GM18502 (cell line): ENCODE measurements around the gene TBCC.
A peak's percentile ranks its signal among the peaks of the same experiment; 100 is the strongest.
"Not testable (repeated sequence)": the region's sequence is repeated elsewhere in the genome, so short reads cannot be mapped to it uniquely, and the experiment has no call there.

Experiments
- ATAC-seq: cut with Tn5 transposase; IDR thresholded peaks from one replicate; pipeline ENCODE4 v1.9.1; 2021; ENCODE audit warnings: mild to moderate bottlenecking; ENCODE audit not compliant: unreplicated experiment, poor library complexity

TBCC gene

GRCh38 chr6:42742116-42742894 is 3.6 kb downstream of the TBCC start:
- no peak for ATAC-seq

DNA sequence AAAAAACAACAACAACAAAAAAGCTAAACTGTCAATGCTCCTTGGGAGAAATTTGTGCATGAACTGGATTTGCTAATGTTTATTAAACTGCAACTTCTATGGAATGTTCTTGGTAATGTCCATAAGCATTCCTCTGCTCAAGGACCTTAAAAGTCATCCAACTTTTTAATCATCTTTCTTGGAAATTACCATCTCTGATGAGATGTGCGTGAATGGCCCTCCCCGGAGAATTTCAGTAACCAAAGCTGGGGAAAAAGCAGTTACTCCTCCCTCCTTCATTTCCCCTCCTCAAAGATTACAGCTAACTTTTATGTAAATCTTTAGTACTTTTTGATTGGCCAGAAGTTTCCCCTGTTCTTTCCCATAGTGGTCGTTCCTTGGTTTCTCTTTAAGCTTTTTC is 5.2 kb downstream of the TBCC start:
- no peak for ATAC-seq

DNA sequence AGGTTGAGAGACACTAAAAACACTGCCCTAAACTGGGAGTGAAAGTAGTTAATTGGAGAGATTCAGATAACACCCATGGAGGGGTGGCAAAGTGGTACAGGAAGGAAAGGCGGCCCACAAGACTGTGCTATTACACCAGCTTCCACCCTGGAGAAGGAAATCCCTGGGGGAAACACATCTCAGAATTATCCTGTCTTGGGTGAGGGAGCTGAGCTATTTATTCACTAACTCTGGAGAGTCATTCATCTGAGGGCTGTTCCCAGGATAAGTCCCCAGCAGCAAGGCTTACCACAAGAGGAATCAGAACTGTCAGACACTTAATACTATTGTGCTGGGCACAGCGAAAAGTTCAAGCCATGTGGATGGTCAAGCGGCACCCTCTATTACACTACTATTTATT is 9.9 kb downstream of the TBCC start:
- no peak for ATAC-seq

- not testable (repeated sequence) for ATAC-seq
Observed at GRCh38 chr6:42733867-42734481, 11.9 kb downstream of the TBCC start.

DNA sequence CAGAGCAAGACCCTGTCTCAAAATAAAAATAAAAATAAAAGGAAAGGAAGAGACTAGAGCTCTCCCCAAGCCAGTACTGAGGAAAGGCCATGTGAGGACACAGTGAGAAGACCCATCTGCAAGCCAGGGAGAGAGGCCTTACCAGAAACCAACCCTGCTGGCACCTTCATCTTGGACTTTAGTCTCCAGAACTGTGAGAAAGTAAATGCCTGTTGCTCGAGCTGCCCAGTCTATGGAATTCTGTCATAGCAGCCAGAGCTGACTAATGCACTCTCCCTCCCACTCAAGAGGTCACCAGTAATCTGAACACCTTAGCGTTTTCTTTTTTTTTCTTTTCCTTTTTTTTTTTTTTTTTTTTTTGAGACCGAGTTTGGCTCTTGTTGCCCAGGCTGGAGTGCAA is 16.2 kb downstream of the TBCC start:
- no peak for ATAC-seq

- no peak for ATAC-seq
Observed at GRCh38 chr6:42727627-42728026, 18.3 kb downstream of the TBCC start.

- ATAC-seq, result no peak
Observed at GRCh38 chr6:42727087-42727611, 18.8 kb downstream of the TBCC start.

DNA sequence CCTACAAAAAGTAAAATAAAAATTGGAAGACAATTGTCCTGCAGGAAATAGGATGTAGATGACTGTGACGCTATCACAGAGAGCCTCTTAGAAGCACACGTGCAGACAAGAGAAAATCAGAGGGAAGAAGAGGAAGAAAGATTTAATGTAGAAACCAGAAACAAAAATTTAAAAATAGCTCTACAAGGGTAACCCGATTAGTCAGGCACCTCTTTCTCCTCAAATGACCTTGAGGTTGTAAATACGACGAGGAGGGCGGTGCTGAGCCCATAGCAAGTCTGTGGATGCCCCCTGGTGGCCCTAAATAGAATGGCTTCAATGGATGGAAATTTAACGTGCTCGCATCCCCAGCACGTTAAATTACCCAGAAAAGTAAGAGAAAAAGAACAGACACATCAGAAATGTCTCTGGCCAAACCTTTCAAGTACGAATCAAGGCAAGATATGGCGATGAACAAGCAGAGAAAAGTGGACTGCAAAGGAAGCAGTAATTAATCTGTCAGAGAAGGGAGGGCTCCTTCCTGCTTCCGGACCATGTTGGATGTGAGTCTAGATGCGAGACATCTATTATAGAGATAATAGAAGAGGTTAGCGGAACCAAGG is 19.3 kb downstream of the TBCC start:
- peak; percentile 64 for ATAC-seq

GRCh38 chr6:42726026-42726425 is 19.9 kb downstream of the TBCC start:
- ATAC-seq, result no peak

GRCh38 chr6:42724825-42725224 is 21.1 kb downstream of the TBCC start:
- ATAC-seq, result no peak

DNA sequence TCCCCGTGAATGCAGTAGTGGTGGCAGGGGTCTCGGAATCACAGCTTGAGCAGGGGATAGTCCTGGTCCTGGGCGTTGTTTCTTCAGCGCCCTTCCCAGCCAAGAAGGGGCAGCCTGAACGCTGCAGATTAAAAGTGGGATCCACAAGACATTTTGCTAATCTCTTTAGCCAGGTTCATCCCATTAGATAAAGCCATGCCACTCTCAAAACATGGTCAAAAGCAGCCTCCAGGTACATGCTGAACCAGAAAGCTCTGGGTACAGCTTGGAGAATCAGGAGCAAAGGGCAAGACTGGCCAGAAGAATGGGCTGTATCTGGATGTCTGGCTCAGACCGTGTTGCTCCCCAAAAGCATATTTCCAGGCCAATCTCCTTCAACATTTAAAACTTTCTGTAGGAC is 23.4 kb downstream of the TBCC start, which contains the start of gene PRPH2:
Gene PRPH2, minus strand, starts transcription at position 101 of the 400 bp plus-strand sequence. CDS start 263 bp downstream, outside the sequence.
- no peak for ATAC-seq

- ATAC-seq, result no peak
Observed at GRCh38 chr6:42720739-42721138, 25.2 kb downstream of the TBCC start.

- ATAC-seq, result no peak
Observed at GRCh38 chr6:42715871-42716270, 30.0 kb downstream of the TBCC start.

DNA sequence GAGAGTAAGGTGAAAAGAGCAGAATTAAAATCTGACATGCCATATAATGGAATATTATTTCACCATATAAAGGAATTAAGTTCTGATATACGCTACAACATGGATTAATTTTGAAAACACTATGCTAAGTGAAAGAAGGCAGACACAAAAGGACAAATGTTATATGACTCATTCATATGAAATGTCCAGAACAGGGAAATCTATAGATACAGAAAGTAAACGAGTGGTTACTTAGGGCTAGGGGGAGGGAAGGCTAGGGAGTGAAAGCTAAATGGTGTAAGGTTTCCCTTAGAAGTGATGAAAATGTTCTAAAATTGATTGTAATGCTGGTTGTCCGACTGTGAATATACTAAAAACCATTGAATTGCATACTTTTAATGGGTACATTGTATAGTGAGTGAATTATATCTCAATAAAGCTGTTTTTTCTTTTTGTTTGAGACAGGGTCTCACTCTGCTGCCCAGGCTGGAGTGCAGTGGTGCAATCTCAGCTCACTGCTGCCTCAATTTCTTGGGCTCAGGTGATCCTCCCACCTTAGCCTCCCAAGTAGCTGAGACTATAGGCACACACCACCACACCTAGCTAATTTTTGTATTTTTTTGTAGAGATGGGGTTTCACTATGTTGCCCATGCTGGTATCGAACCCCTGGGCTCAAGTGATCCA is 31.7 kb downstream of the TBCC start:
- ATAC-seq, result no peak

DNA sequence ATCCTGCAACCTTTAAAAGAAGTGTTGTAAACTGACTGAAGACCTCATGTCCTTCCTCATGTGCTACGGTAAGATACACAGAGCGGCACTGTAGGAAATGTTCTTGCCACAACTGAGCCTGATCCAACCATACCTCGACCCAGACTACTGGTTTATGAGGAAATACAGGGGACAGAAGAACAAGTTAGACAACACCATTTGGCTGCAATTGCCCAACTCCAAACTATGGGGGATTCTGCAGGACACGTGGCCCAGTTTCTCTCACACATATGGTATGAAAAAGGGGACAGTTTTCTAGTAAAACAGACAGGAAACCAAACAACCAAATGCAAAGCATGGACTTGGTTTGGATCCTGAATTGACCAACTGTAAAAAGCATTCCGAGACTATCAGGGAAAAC is 34.0 kb downstream of the TBCC start:
- no peak for ATAC-seq

DNA sequence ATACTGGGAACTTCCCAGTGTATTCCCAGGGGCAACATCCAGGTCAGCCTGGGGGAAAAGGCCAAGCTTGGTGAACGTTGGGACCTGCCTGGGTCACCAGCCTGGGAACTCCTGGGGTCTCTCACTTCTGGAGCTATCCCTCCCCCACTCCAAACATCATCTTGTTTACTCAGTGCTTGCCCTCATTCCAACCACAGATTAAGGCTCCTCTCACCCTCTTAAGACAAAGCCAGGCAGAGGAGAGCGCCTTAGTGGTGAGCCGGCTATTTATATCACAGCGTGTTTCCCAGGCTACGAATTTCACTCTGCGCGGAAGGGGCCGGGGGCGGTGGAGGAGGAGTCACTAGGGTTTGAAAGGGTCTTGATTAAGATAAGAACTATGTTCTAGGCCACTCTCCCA is 35.6 kb downstream of the TBCC start:
- ATAC-seq, result no peak

DNA sequence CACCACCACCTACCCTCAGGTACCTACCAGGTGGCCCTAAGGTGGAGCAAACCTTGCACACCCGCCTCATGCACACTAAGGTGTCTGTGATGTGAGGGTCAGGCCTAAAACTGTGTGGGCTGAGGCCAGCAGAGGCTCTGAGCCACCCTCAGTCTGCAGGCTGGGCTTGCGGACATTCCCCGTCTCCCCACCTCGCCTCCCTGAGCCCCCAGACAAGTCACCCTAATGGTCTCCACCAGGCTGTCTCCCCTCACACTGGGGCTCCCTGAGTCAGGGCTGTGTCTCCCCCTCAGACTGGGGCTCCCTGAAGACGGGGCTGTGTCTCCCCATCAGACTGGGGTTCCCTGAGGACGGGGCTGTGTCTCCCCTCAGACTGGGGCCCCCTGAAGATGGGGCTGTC is 36.0 kb downstream of the TBCC start:
- ATAC-seq, result no peak

- no peak for ATAC-seq
Observed at GRCh38 chr6:42708096-42708495, 37.8 kb downstream of the TBCC start.

- ATAC-seq, result no peak
Observed at GRCh38 chr6:42707595-42707994, 38.3 kb downstream of the TBCC start.

DNA sequence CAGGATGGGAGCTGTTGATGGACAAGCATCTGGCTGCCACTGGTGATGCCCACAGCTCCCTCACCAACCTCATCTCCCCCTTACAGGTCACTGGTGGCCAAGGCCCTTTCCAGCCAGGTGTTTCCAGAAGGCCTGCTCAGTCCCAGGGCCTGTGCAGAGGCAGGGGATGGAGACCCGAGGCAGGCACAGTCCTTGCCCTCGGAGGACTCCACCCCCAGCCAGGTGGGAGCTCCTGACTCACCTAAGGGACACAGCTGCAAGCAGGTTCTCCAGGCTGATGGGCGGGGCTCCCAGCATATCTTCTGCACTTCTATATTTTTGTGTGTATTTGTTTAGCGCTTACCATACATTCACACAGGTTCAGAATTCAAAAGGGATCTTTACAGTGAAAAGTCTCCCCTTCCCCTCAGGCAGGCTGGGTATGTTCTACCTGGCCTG is 40.9 kb downstream of the TBCC start:
- ATAC-seq, result no peak
